Measurements from ENCODE around the gene CDC34.

The CDC34 gene

DNA sequence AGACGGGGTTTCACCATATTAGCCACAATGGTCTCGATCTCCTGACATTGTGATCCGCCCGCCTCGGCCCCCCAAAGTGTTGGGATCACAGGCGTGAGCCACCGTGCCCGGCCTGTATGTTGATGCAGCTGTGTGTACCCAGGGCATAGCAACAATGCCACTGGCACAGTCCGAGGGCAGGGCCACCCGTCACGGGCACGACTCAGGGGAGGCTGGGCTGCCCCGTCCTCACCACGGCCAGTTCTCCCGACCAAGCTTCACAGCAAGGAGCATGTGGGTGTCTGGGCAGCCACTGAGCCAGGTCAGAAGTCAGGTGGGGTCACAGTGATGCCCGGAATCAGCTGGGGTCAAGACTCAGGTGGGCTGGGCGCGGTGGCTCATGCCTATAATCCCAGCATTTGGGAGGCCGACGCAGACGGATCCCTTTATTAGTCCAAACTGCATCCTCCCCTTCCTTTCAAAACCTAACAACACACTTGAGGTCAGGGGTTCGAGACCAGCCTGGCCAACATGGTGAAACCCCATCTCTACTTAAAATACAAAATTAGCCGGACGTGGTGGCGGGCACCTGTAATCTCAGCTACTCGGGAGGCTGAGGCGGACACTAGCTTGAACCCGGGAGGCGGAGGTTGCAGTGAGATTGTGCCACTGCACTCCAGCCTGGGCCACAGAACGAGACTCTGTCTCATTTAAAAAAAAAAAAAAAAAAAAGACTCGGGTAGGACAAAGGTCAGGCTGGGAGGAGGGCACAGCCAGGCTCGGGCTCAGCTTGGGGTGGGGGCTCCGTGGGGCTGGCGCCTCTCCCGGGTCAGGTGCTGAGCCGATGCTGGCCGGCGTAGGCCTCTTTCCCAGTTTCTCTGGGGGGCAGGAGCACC, 1.2 kb upstream of the CDC34 start:
- Histone ChIP-seq H3K27me3 (ENCODE audit: low read depth, low read length) (peaks cover 7% of the 10 kb centered on the region), H3K4me1 (ENCODE audit: low read length) (peaks cover 11% of the 10 kb centered on the region), H4K20me1 (ENCODE audit: insufficient read depth, low read length) (peaks cover 20% of the 10 kb centered on the region), H3K36me3 (replicated peaks; ENCODE audit: low read depth, low read length) (no peaks in the 10 kb centered on the region), H3K4me3 (ENCODE audit: low read length) (peak overlapping the region; percentile 86), H3K27ac (ENCODE audit: low read length) (no peak overlapping the region), H2AFZ (ENCODE audit: low read depth, low read length) (peak overlapping the region; percentile 75; the same call in 1 of the 2 replicates), H3K9me3 (ENCODE audit: insufficient read depth, low read length) (no peaks in the 10 kb centered on the region), H3K9ac (ENCODE audit: low read length) (peak overlapping the region; percentile 73), H3K79me2 (ENCODE audit: low read length) (peaks cover 36% of the 10 kb centered on the region), H3K4me2 (ENCODE audit: low read length) (peak overlapping the region; percentile 72)
- TF ChIP-seq EZH2phosphoT487 (IDR thresholded peaks at IDR 0.05; ENCODE audit: low read depth): no peak
- TF ChIP-seq, protein P1, sequence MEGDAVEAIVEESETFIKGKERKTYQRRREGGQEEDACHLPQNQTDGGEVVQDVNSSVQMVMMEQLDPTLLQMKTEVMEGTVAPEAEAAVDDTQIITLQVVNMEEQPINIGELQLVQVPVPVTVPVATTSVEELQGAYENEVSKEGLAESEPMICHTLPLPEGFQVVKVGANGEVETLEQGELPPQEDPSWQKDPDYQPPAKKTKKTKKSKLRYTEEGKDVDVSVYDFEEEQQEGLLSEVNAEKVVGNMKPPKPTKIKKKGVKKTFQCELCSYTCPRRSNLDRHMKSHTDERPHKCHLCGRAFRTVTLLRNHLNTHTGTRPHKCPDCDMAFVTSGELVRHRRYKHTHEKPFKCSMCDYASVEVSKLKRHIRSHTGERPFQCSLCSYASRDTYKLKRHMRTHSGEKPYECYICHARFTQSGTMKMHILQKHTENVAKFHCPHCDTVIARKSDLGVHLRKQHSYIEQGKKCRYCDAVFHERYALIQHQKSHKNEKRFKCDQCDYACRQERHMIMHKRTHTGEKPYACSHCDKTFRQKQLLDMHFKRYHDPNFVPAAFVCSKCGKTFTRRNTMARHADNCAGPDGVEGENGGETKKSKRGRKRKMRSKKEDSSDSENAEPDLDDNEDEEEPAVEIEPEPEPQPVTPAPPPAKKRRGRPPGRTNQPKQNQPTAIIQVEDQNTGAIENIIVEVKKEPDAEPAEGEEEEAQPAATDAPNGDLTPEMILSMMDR (IDR thresholded peaks at IDR 0.05; ENCODE audit: low read depth, low read length): no peak

DNA sequence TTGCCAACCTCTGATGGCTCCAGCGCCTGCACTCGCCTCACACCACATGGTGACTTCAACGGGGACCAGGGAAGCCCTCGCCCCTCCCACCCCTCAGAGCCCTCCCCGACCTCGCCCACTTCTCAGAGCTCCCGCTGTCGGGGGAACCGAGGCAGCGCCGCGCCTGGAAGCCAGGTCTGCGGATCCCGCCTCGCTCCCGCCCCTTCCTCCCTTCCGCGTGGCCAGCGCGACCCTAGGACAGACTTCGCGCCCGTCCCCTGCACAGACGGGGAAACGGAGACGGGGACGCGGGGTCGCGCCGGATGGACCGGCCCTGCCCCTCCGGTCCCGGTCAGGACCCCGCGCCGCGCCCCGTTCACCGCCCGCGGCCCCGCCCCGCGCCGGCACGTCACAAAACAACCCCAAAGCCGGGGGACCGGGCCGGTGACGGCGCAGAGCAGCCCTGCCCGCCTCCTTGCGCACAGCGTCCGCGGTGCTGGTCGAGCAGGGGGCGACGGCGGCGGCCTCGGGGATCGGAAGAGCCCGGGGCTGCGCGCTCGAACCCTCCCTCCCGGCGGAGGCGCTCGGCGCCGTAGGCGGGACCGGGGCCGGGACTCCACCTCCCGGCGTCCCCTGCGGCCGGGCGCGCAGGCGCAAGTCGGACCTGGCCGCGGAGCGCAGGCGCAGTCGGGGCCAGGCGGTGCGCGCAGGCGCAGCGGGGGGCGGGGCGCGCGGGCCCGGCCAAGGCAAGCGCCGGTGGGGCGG, 379 bp upstream of the CDC34 start:
- peaks cover 11% of the 10 kb centered on the region for H3K4me1 ChIP-seq (ENCODE audit: low read length)
- H3K4me3 ChIP-seq (ENCODE audit: low read length): peak overlapping the region; percentile 86
- TF ChIP-seq, protein P1 (IDR thresholded peaks at IDR 0.05; ENCODE audit: low read depth, low read length): no peak
- H3K27me3 ChIP-seq (ENCODE audit: low read depth, low read length): peaks cover 6% of the 10 kb centered on the region
- peak overlapping the region; percentile 73 for H3K9ac ChIP-seq (ENCODE audit: low read length)
- peaks cover 2% of the 10 kb centered on the region for H3K36me3 ChIP-seq (replicated peaks; ENCODE audit: low read depth, low read length)
- H4K20me1 ChIP-seq (ENCODE audit: insufficient read depth, low read length): peaks cover 21% of the 10 kb centered on the region
- peaks cover 41% of the 10 kb centered on the region for H3K79me2 ChIP-seq (ENCODE audit: low read length)
- peak overlapping the region; percentile 51 for H3K27ac ChIP-seq (ENCODE audit: low read length)
- peak overlapping the region; percentile 72 for H3K4me2 ChIP-seq (ENCODE audit: low read length)
- H3K9me3 ChIP-seq (ENCODE audit: insufficient read depth, low read length): no peaks in the 10 kb centered on the region
- H2AFZ ChIP-seq (ENCODE audit: low read depth, low read length): peak overlapping the region; percentile 75

DNA sequence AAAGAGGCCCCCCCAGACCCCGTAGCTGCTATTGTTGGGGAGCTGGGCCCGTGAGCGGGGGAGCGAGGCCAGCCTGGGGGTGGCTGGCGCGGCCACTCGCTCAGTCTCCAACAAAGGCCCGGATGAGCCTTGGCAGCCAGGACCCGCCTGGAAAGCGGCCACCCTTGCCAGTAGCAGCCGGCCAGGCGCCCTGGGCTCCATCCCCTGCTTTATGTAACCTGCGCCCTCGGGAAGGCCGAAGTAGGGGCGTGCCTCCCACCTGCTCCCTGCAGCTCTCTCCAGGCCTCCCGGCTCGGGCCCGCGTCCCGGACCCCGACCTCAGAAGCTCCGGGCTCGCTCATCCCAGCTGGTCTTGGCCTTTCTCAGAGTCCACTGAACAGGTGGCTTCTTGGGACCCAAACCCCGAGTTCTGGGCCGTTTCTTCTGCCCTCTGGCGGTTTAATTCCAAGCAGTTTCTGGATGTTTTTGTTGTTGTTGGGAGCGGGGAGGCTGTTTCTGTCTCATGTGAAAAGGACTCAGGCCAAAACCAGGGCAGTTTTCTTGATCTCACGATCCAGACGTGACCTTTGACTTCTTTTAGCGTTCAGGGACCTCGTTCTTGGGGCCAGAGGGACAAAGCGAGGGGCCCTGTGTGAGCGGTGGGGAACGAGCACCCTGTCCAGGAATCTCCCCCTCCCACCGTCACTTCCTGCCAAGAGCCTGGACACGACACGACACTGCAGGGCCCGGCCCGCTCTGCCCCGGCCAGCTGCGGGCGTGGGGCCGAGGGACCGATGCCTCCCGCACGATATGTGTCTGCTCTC, 1.2 kb downstream of the CDC34 start:
- Histone ChIP-seq H3K4me3 (ENCODE audit: low read length) (peak overlapping the region; percentile 93), H3K9ac (ENCODE audit: low read length) (peak overlapping the region; percentile 87), H3K27me3 (ENCODE audit: low read depth, low read length) (no peaks in the 10 kb centered on the region), H3K79me2 (ENCODE audit: low read length) (peaks cover 41% of the 10 kb centered on the region), H4K20me1 (ENCODE audit: insufficient read depth, low read length) (peaks cover 21% of the 10 kb centered on the region), H2AFZ (ENCODE audit: low read depth, low read length) (no peak overlapping the region), H3K27ac (ENCODE audit: low read length) (peak overlapping the region; percentile 42; the same call in 1 of the 2 replicates), H3K4me2 (ENCODE audit: low read length) (peak overlapping the region; percentile 69), H3K4me1 (ENCODE audit: low read length) (peaks cover 11% of the 10 kb centered on the region), H3K36me3 (replicated peaks; ENCODE audit: low read depth, low read length) (peaks cover 11% of the 10 kb centered on the region), H3K9me3 (ENCODE audit: insufficient read depth, low read length) (no peaks in the 10 kb centered on the region)
- TF ChIP-seq EZH2phosphoT487 (IDR thresholded peaks at IDR 0.05; ENCODE audit: low read depth): no peak
- TF ChIP-seq, protein P1 (IDR thresholded peaks at IDR 0.05; ENCODE audit: low read depth, low read length): peak; percentile 64

Data from OCI-LY3 (cell line).